HG02973 (cell line): ENCODE data around the gene C19orf85.
"Not testable (repeated sequence)": the region's sequence is repeated elsewhere in the genome, so short reads cannot be mapped to it uniquely, and the experiment has no call there.

Experiments
- ATAC-seq: cut with Tn5 transposase; IDR thresholded peaks from one replicate; pipeline ENCODE4 v1.9.1; 2021; ENCODE audit warnings: moderate library complexity; ENCODE audit not compliant: unreplicated experiment

The C19orf85 gene

GRCh38 chr19:55442372-55442961, 22.1 kb downstream of the C19orf85 start:
- ATAC-seq: no peak

- no peak for ATAC-seq
Observed at GRCh38 chr19:55441692-55442321, 22.7 kb downstream of the C19orf85 start.

GRCh38 chr19:55441319-55441691, 23.2 kb downstream of the C19orf85 start:
- ATAC-seq: no peak

- no peak for ATAC-seq
Observed at GRCh38 chr19:55440411-55441105, 24.0 kb downstream of the C19orf85 start.

GRCh38 chr19:55439052-55439451, 25.5 kb downstream of the C19orf85 start:
- no peak for ATAC-seq

GRCh38 chr19:55437410-55437809, 27.1 kb downstream of the C19orf85 start:
- no peak for ATAC-seq

GRCh38 chr19:55436847-55437246, 27.7 kb downstream of the C19orf85 start:
- ATAC-seq: no peak

- no peak for ATAC-seq
Observed at GRCh38 chr19:55435020-55435419, 29.5 kb downstream of the C19orf85 start.

GRCh38 chr19:55434356-55434919, 30.1 kb downstream of the C19orf85 start:
- ATAC-seq: no peak

- no peak for ATAC-seq
Observed at GRCh38 chr19:55433292-55433691, 31.3 kb downstream of the C19orf85 start.

GRCh38 chr19:55432241-55432959, 32.2 kb downstream of the C19orf85 start:
- ATAC-seq: no peak

GRCh38 chr19:55431183-55431582, 33.4 kb downstream of the C19orf85 start:
- ATAC-seq: no peak

- no peak for ATAC-seq
Observed at GRCh38 chr19:55426042-55426441, 38.5 kb downstream of the C19orf85 start.

- ATAC-seq: no peak
Observed at GRCh38 chr19:55424518-55424917, 40.0 kb downstream of the C19orf85 start.

- ATAC-seq: no peak
Observed at GRCh38 chr19:55423225-55424005, 41.1 kb downstream of the C19orf85 start.

GRCh38 chr19:55421281-55421680, 43.3 kb downstream of the C19orf85 start:
- ATAC-seq: not testable (repeated sequence)

- no peak for ATAC-seq
Observed at GRCh38 chr19:55419624-55420236, 44.8 kb downstream of the C19orf85 start.

GRCh38 chr19:55419103-55419502, 45.4 kb downstream of the C19orf85 start:
- ATAC-seq: no peak

GRCh38 chr19:55418185-55418584, 46.4 kb downstream of the C19orf85 start:
- no peak for ATAC-seq
